GM18517 (cell line): ENCODE measurements around the gene OR12D2.
"Not testable (repeated sequence)": the region's sequence is repeated elsewhere in the genome, so short reads cannot be mapped to it uniquely, and the experiment has no call there.

Source experiments
- ATAC-seq: cut with Tn5 transposase; IDR thresholded peaks from one replicate; pipeline ENCODE4 v1.9.1; 2021; ENCODE audit warnings: mild to moderate bottlenecking, moderate library complexity; ENCODE audit not compliant: unreplicated experiment

The OR12D2 gene, protein sequence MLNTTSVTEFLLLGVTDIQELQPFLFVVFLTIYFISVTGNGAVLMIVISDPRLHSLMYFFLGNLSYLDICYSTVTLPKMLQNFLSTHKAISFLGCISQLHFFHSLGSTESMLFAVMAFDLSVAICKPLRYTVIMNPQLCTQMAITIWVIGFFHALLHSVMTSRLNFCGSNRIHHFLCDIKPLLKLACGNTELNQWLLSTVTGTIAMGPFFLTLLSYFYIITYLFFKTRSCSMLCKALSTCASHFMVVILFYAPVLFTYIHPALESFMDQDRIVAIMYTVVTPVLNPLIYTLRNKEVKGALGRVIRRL

DNA sequence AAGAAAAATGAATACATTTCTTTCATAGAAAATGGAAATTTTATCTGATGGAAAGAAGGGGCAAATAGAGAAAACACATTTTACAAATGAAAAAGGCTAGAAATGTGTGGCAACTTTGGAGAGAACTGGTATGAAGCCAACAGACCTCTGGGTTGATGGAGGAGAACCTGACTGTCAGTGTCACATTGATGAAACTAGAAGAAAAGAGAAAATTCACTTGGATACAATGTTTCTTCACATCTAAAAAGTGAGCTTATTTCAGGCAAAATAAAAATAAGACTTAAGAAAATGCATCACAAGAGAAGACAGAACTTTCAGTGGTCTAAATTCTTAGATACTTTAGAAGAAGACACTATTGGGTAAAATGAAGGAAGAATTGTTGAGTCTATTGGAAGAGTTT lies at the start of gene OR12D2:
TSS of gene OR12D2 (plus strand) at position 301 of the 400 bp plus-strand sequence. CDS start 1,069 bp downstream, outside the sequence.
- ATAC-seq: no peak

DNA sequence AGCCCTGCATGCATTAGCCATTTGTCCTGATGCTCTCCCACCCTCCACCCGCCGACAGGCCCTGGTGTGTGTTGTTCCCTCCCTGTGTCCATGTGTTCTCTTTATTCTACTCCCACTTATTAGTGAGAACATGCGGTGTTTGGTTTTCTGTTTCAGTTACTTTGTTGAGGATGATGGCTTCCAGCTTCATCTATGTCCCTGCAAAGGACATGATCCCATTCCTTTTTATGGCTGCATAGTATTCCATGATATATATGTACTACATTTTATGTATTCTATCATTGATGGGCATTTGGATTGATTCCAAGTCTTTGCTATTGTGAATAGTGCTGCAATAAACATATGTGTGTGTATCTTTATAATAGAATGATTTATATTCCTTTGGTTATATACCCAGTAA lies 46.1 kb upstream of the OR12D2 start:
- ATAC-seq: not testable (repeated sequence)

DNA sequence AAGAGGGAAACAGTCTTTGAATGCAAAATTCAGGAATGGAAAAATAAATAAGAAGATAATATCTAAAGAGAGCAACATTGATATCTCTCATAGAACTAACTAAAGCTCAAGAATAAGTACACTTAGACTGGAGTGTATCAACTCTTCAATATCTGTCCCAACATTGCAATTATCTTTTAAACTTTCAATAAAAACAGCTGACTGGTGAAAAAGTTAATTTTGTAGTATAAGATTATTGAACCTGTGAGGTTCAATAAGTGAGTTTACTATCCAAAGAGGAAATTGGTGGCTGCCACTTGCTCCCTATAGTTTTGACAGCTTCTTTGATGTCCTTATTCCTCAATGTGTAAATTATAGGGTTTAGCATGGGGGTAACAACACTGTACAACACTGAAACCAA lies 40.5 kb upstream of the OR12D2 start:
- no peak for ATAC-seq

DNA sequence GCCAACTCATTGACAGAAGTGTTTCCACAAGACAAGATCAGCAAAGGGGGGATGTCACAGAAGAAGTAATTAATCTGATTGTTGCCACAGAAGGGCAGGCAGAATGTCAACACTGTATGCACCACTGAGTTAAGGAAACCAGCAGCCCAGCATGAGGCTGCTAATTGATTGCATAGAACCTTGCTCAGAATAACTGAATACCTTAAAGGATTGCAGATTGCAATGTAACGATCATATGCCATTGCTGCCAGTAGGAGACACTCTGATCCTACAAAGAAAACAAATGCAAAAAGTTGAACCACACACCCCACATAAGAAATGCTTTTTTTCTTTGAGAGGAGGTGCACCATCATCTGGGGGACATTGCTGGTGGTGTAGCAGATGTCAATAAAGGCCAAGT lies 39.8 kb upstream of the OR12D2 start:
- no peak for ATAC-seq

DNA sequence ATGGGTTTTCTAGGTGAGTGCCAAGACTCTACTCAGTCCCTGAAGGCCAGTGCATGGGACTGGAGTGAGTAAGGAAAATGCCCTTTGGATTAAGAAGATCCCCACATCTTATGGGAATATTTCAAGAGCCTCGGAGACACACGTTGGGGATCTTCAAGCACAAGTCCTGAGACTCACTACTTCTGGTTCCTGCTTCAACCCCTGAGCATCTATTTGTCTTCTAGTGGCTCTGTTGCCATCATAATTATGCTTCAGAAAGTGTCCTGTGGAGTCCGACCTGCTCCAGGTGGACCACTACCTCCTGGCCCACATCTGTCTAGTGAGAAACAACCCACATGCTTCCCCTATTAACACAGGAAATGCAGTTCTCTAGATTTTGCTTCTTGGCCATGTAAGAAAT lies 26.7 kb upstream of the OR12D2 start, which contains the start of gene OR5V1:
TSS of gene OR5V1 (minus strand) at position 101 of the 400 bp plus-strand sequence. CDS start 12,670 bp downstream, outside the sequence.
- no peak for ATAC-seq

DNA sequence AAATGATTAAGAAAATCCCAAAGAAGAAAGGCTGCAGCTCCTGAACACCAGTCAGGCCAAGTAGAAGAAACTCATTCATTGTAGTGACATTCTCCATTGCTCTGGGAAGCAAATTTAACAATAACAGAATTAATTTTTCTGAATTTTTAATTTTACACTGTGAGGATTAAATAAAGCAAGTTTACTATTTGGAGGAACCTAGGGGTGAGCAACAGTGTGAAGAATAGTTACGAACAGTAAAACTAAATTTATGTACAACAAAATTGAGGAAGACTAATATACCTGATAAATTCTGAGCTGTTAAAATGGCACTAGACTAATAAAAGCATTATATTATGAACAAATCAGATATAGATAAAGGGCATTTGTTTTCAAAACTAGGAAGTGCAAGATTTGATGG lies 20.2 kb upstream of the OR12D2 start, which contains the start of gene OR12D3:
TSS of gene OR12D3 (minus strand) at position 101 of the 400 bp plus-strand sequence. CDS start at position 97, 4 bp downstream.
- ATAC-seq: no peak

DNA sequence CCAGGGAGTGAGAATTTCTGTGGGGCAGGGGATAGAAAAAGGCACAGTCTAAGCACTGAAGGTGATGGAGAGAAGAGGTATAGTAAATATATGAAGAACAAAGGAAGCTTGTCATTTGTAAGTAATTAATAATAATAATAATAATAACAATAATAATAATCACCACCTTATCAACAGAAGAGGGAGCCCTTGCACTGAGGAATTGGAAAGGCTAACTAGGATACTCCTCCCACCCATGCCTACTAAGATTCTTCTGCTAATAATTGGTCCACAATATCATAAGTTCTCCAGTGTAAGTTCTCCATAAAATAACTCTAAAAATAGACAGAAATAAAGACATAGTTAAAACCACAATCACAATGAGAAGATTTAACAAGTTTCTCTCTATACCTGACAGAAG lies 19.4 kb upstream of the OR12D2 start:
- ATAC-seq: no peak

DNA sequence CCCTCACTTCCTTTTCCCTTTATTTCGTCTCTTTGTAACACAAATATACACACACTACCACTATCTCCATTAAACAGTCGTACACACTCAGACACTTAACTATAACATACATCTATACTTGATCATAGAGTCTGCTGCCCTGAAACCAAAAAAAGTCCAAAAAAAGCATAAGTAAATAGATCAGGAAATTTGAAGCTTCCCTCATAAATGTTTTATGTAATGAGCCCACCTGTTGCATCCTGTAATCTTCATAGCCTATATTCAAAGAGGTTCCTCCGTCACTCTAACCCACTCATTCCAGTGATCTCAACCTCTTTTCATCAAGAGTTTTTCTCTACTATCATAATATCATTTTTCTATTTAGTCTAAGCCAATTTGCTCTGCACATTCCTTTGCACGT lies 6.9 kb upstream of the OR12D2 start:
- ATAC-seq: no peak

DNA sequence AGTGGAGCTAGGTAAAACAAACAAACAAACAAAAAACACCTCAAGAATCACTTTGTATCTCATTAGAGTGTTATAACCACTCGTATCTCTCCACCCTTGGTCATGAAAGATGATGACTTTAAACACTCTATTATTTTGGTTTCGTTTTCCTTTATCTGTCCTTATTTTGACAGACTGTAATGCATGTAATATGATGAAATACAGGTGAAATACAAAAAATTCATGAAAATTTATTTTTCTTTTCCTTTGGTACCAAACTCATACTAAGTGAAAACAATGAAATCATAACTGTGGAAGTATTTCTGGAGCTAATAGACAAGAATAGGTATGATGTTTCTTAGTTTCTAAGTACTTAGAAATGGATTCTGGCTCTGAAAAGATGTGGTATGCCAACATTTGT lies 4.1 kb downstream of the OR12D2 start:
- no peak for ATAC-seq

DNA sequence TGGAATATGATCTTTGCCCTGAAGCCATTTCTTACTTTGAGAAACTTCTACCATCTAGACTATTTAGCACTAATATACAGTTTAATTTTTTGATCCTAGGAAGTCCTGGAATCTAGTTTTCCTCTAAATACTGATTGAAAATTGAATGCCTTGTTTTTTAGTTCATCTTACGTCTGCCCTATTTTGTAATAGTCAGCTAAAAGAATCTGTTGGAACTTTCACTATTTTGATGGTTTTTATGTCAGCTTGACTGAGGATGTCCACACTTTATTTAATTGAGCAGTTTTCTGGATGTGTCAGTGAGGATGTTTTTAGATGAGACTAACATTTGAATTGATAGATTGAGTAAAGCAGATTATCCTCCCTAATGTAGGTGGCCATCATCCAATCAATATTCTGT lies 8.4 kb downstream of the OR12D2 start:
- no peak for ATAC-seq

DNA sequence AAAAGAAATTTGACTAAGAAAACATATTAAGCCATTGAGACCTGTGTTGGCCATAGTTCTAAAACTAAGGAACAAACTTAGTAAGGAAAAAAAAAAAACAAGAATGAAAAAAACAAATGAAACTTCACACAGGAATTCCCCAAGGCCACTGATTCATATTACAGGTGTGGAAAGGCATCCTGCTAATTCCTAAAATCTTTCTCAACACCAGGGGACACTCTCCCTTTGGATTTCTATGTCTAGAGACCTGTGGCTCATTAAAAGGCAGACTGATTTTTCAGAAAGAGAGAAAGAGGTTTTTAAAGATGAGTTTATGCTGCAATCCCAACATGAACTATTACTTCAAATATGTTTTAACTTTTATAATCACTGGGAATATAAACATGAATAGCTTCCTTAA lies 19.2 kb downstream of the OR12D2 start, which contains the start of gene OR12D1:
TSS of gene OR12D1 (plus strand) at position 341 of the 400 bp plus-strand sequence.
- ATAC-seq: no peak

DNA sequence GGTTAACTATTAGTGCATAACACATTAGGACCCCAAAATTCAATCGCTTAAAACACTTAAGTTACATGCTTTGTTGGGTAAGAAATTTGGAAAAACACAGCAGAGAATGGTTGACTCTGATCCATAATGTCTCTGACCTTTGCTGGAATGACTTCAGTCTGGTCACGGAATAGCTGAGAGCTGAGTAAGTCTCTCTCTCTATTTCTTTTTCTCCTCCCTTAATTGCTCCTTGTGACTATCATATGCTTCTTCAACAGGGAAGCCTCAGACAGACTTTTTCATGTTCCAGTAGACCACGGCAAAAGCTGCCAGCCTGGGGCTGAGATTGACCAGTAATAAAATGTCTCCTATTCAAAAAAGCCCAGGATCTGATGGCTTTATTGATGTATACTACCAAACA lies 24.1 kb downstream of the OR12D2 start:
- ATAC-seq: no peak

DNA sequence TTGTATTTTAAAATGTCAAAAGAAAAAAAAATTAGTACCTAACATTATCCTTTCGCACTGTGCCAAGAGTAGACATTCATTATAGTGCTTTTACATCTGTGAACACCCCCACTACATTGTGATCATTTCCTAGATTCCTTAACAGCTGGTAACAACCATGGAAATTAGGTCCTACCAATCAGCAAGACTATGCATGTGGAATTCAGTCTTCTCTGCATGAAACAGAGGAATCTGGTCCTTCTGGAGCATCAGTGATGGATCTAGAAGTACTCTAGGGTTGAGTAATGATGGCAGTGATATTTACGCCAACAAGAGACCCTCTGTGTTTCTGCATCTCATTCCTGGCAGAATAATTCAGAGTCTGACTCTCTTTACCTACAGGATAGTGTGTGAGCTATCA lies 28.7 kb downstream of the OR12D2 start:
- no peak for ATAC-seq

DNA sequence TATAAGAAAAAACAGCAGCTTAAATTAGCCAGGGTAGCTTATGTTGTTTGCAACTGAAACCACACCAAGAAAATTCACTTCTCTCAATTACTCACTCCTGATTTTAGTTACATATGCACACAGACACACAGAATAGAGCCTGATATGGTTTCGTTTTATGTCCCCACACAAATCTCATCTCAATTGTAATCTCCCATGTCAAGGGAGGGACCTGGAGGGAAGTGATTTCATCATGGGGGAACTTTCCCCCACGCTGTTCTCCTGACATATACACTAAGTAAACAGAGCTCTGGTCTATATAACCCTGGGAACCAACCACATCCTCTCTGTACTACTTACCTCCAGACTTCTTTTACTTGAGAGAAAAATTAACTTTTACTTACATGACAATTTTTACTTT lies 29.1 kb downstream of the OR12D2 start:
- ATAC-seq: no peak

DNA sequence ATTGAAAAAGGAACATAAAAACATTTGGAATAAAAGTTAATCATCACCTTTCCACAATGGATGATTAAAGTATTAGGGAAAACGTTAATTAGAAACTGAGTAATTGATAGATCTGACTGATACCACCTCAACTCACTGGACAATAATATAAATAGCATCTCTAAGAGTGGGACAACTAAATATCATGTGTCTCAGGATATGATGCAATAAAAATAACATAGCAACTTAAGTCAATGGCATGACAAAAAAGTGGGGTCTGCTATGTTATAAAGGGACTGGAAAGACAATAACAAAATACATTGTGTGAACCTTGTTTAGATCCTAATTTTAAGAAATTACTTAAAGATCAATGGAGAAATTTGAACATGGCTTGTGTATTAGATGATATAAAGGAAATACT lies 29.6 kb downstream of the OR12D2 start:
- no peak for ATAC-seq

DNA sequence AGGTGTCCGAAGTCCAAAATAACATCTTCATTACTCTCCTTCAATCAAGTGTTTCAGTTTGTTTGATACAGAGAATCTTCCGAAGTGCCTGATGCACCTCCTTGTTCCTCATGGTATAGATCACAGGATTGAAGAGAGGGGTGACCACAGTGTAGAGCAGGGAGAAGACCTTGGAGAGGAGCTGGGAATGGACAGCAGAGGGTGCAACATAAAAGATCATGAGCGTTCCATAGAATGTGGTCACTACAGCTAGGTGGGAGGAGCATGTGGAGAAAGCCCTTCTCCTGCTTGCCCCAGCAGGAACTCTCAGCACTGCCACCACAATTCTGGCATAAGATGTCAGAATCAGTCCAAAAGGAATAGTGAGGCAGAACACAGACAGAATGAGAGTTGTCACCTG lies 31.2 kb downstream of the OR12D2 start:
- no peak for ATAC-seq

DNA sequence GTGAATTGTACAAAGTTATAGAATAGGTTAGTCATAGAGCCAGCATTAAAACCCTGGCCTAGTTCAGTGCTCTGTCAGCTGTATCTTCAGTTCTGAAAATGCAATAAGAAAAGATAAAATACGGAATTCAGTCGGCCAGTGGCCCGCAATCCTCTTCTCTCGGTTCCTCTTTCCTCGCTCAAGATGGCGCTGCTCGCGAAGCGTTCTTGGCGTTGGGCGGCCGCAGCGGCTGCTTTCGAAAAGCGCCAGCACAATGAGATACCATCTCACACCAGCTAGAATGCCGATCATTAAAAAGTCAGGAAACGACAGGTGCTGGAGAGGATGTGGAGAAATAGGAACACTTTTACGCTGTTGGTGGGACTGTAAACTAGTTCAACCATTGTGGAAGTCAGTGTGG lies 41.3 kb downstream of the OR12D2 start:
- ATAC-seq: not testable (repeated sequence)

DNA sequence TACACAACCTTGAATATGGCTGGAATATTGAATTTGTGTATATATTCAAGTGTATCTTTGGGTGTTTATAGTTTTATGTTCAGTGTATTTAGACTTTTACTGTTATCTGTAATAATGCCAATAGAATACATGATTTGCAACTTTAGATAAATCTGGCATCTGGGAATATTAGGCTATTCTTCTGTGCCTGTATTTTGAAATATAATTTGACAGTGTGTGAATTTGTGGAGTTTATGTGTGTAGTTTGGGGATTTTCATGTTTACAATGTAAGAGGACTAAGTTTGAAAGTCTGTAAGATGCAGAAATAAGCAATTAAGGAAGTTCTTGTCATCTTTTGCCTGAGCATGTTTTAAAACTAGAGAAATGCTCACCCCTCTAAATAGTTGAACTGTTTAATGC lies 43.6 kb downstream of the OR12D2 start, which contains the start of gene OR10C1:
TSS of gene OR10C1 (plus strand) at position 301 of the 400 bp plus-strand sequence. CDS start 710 bp downstream, outside the sequence.
- no peak for ATAC-seq

DNA sequence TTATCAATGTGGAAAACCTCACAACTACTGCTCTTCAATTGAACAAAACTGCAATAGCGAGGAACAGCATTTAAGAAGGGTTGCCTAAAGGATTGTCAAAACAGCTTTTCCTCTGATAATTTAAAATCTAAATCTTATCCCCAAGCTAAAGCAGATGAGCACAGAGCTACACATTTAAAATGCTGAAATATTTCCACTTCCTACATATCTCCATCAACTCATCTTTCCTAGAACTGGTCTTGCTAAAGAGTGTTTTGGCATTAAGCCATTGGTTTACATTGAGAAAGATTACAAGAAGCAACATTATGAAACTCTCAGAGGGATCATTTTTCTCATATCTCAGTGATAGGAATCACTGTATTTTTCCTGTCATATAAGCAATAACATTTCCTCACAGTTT lies 47.3 kb downstream of the OR12D2 start:
- ATAC-seq: no peak

DNA sequence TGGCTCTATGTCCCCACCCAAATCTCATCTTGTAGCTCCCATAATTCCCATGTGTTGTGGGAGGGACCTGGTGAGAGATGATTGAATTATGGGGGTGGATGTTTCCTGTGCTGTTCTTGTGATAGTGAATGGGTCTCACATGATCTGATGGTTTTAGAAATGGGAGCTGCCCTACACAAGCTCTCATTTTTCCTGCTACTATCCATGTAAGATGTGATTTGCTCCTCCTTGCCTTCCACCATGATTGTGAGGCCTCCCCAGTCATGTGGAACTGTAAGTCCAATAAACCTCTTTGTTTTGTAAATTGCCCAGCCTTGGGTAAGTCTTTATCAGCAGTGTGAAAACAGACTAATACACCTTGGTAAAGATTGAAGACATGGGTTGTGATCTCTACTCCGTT lies 48.6 kb downstream of the OR12D2 start:
- ATAC-seq: not testable (repeated sequence)
